GM12891 (cell line): ENCODE measurements around the gene NR2F1-AS1.

ENCODE experiments used
- PAX5 ChIP-seq: IDR thresholded peaks from 2 replicates; pipeline ENCODE4 v1.6.1; 2011; ENCODE audit warnings: low read length, moderate library complexity, mild to moderate bottlenecking; ENCODE audit not compliant: insufficient read depth, severe bottlenecking
- POLR2A ChIP-seq: IDR thresholded peaks from 2 replicates; pipeline ENCODE4 v1.6.1; 2011; ENCODE audit warnings: low read depth, low read length, control low read depth
- POLR2AphosphoS5 ChIP-seq: IDR thresholded peaks from 2 replicates; pipeline ENCODE4 v1.6.1; 2011; ENCODE audit warnings: low read depth, low read length, control low read depth
- POU2F2 ChIP-seq: IDR thresholded peaks from 2 replicates; pipeline ENCODE4 v1.6.1; 2011; ENCODE audit warnings: low read depth, mild to moderate bottlenecking, control low read depth, low read length, moderate library complexity
- SPI1 ChIP-seq: IDR thresholded peaks from 2 replicates; pipeline ENCODE4 v1.6.1; 2011; ENCODE audit warnings: low read depth, low read length, control low read depth
- TAF1 ChIP-seq: IDR thresholded peaks from 2 replicates; pipeline ENCODE4 v1.6.1; 2011; ENCODE audit warnings: low read depth, low read length, control low read depth

DNA sequence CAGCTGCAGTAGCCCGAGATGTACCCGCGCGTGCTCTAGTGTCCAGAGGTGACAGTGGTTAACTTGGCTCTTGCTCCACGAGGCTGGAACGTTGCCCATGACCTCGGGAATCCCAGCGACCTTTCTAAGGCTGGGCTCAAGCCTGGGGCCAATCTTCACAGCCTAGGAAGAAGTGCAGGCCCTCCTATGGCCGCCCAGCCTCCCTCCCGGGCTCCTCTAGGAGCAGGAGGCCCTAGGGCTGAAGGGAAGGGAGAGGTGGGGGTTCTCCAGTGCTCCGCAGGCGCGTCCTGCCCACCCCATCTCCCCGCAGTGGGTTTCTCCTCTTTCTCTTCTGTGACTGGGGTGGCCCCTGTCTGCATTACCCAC, 15.3 kb upstream of the NR2F1-AS1 start:
- TF ChIP-seq POLR2A (no peak), POLR2AphosphoS5 (no peak), TAF1 (no peak), SPI1 (no peak), POU2F2 (no peak), PAX5 (no peak)
